Stimulated activated memory B cell treated with anti-CD40 and anti-IgM and Interleukin-4, amounts not matched to agents 10 μg/mL and 1 μg/mL and 100 μg/mL, for 72 hours (primary cell): Measurements from ENCODE around the gene CHST14.

ENCODE experiments used
- ATAC-seq: fragments of 150-1000 bp; cut with Tn5 transposase; 2 replicates; pipeline ENCODE4 v1.10.0; 2021
- H3K27ac Mint-ChIP-seq: one replicate; pipeline ENCODE4 v1.8.0; 2022; ENCODE audit warnings: mild to moderate bottlenecking, mixed read lengths
- H3K27me3 Mint-ChIP-seq: one replicate; pipeline ENCODE4 v1.8.0; 2022; ENCODE audit warnings: mixed read lengths
- H3K36me3 Mint-ChIP-seq: one replicate; pipeline ENCODE4 v1.8.0; 2022; ENCODE audit warnings: mixed read lengths
- H3K4me1 Mint-ChIP-seq: one replicate; pipeline ENCODE4 v1.8.0; 2022; ENCODE audit warnings: mixed read lengths
- H3K4me3 Mint-ChIP-seq: one replicate; pipeline ENCODE4 v1.8.0; 2022; ENCODE audit warnings: mild to moderate bottlenecking, moderate library complexity, mixed read lengths
- H3K9me3 Mint-ChIP-seq: one replicate; pipeline ENCODE4 v1.8.0; 2022; ENCODE audit warnings: mixed read lengths

The CHST14 gene

DNA sequence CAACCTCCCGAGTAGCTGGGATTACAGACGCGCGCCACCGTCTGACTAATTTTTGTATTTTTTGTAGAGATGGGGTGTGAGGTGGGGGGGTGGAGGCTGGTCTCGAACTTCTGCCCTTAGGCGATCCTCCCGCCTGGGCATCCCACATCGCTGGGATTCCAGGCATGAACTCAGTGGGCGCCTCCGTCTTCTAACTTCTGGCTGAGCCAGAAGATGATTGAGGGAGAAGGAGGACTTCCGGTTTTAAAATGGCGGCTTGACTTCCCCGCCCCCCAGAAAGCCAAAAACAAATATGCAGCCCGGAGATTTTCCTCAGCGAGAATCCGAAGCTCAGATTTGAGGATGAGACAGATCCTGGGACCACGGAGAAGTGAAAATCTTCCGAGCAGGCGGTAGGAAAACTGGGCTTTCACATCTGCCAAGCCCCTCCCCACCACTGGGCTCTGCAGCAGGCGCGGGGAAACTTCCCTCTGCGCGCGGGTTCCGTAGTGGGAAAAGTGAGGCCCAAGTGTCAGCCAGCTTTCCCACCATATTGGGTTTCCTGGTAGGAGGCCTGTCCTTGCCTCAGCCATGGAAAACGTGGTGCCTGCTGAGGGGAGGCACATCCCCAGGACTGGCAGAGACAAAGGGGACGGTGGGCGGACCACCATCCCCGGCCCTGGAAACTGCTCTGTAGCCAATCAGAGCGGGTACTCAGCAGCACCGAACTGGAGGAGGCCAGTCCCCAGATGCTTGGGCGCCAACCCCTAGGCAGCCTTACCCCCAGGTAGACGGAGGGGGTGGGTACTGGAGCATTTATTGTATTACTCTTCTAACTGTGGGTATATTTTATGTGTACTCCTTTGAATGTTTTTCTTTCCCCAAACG is 17.3 kb downstream of the CHST14 start:
- no peaks in the 10 kb centered on the region for H3K36me3 Mint-ChIP-seq
- H3K27me3 Mint-ChIP-seq = peaks cover 15% of the 10 kb centered on the region
- ATAC-seq = no peak
- no peaks in the 10 kb centered on the region for H3K4me1 Mint-ChIP-seq
- no peaks in the 10 kb centered on the region for H3K9me3 Mint-ChIP-seq
- no peak overlapping the region for H3K4me3 Mint-ChIP-seq
- H3K27ac Mint-ChIP-seq = no peak overlapping the region

GRCh38 chr15:40489274-40490175 is 18.7 kb downstream of the CHST14 start:
- ATAC-seq = no peak
- Mint-ChIP-seq H3K36me3 (no peaks in the 10 kb centered on the region), H3K27ac (no peak overlapping the region), H3K27me3 (peaks cover 13% of the 10 kb centered on the region), H3K9me3 (no peaks in the 10 kb centered on the region), H3K4me1 (peaks cover 13% of the 10 kb centered on the region), H3K4me3 (no peak overlapping the region)

- Mint-ChIP-seq H3K4me3 (no peak overlapping the region), H3K9me3 (no peaks in the 10 kb centered on the region), H3K27me3 (peaks cover 23% of the 10 kb centered on the region), H3K4me1 (peaks cover 13% of the 10 kb centered on the region), H3K27ac (no peak overlapping the region), H3K36me3 (no peaks in the 10 kb centered on the region)
- ATAC-seq = no peak
Measured at GRCh38 chr15:40493089-40493840, 22.5 kb downstream of the CHST14 start.

DNA sequence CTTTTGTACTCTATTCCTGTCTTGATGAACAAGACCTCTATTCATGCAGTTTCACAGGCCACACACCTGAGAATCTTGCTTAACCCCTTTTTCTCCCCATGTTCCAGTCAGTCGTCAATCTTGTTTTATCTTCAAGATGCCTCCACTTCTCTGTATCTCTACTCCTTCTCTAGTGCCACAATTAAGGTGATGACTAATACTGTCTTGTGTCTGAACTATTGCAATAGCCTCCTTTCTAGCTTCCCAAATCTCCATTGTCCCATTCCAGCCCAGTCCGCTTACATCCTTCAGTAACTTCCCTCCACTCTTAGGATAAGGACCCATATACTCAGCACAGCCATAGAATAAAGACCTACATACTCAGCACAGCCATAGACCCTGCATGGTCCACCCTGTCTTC is 24.7 kb downstream of the CHST14 start:
- H3K27ac Mint-ChIP-seq = no peak overlapping the region
- no peaks in the 10 kb centered on the region for H3K9me3 Mint-ChIP-seq
- H3K4me3 Mint-ChIP-seq = no peak overlapping the region
- H3K4me1 Mint-ChIP-seq = peaks cover 13% of the 10 kb centered on the region
- no peak for ATAC-seq
- H3K36me3 Mint-ChIP-seq = no peaks in the 10 kb centered on the region
- peaks cover 32% of the 10 kb centered on the region for H3K27me3 Mint-ChIP-seq

DNA sequence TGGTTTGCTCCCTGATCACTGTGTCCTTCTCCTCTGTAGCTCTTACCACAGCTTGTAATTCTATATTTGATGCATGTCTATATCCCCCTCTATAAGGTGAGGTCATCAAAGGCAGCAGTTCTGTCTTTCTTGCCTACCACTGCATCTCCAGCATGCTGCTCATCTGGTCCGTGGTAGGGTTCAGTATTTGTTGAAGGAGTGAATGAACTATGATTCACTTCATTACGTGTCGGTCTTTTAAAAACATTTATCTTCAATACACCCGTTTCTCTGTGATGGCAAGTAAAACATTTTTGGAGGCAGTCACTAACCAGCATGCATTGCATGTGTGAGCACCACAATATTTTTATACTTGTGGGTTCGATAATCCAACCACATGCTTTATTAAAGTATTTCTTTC is 27.6 kb downstream of the CHST14 start:
- Mint-ChIP-seq H3K4me1 (peaks cover 9% of the 10 kb centered on the region), H3K9me3 (no peaks in the 10 kb centered on the region), H3K4me3 (no peak overlapping the region), H3K27me3 (peaks cover 47% of the 10 kb centered on the region), H3K36me3 (no peaks in the 10 kb centered on the region), H3K27ac (no peak overlapping the region)
- no peak for ATAC-seq

DNA sequence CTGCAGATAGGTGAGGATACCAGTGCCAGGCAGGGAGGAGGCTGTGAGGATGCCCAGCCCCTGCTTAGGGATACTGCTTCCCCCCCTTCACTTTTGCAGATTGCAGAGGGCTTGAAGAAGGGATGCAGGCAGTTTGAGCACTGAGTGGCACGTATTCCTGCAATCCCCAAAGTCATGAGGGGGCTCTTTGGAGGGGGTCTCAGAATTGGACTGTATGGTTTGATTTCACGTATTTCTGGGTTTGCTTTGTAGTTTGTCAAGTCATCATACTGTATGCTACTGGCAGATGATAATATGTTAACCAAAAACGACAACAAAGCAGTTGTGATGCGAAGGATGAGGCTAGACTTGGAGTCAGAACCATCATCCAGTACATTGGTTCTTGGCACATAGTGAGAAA is 28.1 kb downstream of the CHST14 start:
- Mint-ChIP-seq H3K9me3 (no peaks in the 10 kb centered on the region), H3K4me3 (no peak overlapping the region), H3K27ac (no peak overlapping the region), H3K27me3 (peaks cover 47% of the 10 kb centered on the region), H3K4me1 (peaks cover 5% of the 10 kb centered on the region), H3K36me3 (no peaks in the 10 kb centered on the region)
- ATAC-seq = no peak

DNA sequence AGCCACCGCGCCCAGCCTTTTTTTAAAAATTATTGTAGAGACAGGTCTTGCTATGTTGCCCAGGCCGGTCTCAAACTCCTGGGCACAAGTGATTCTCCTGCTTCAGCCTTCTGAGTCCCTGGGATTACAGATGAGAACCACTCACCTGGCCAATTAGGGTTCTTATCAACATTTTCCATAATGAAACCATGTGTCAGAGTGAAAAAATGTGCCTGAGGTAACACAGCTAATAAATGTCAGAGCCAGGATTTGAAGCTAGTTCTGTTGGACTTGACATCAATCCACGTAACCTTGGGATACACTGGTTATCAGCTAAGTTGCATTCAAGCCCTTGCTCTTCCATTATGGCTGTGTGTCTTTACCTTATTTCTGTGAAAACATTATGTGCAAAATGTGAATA is 29.1 kb downstream of the CHST14 start:
- Mint-ChIP-seq H3K36me3 (no peaks in the 10 kb centered on the region), H3K9me3 (no peaks in the 10 kb centered on the region), H3K4me3 (no peak overlapping the region), H3K27ac (no peak overlapping the region), H3K27me3 (peaks cover 54% of the 10 kb centered on the region), H3K4me1 (no peaks in the 10 kb centered on the region)
- no peak for ATAC-seq

- Mint-ChIP-seq H3K4me1 (no peaks in the 10 kb centered on the region), H3K36me3 (no peaks in the 10 kb centered on the region), H3K9me3 (no peaks in the 10 kb centered on the region), H3K4me3 (no peak overlapping the region), H3K27me3 (peaks cover 49% of the 10 kb centered on the region), H3K27ac (no peak overlapping the region)
- ATAC-seq = no peak
Measured at GRCh38 chr15:40500568-40501330, 30.0 kb downstream of the CHST14 start.

DNA sequence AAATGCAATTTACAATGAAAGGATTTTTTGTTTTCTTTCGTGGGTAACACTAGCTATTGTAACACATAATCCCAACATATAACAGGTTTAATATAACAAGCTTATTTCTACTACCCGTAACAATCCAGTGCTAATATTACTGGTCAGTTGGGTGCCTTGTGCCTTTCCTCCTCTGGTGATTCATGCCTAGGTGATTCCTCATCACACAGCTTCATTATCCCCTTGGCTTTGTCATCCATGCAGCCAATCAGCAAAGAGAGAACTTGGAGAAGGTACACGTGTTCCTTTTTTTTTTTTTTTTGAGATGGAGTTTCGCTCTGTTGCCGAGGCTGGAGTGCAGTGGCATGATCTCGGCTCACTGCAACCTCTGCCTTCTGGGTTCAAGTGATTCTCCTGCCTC is 30.7 kb downstream of the CHST14 start:
- Mint-ChIP-seq H3K4me3 (no peak overlapping the region), H3K9me3 (no peaks in the 10 kb centered on the region), H3K27me3 (peaks cover 46% of the 10 kb centered on the region), H3K36me3 (no peaks in the 10 kb centered on the region), H3K27ac (no peak overlapping the region), H3K4me1 (peaks cover 1% of the 10 kb centered on the region)
- ATAC-seq = no peak

DNA sequence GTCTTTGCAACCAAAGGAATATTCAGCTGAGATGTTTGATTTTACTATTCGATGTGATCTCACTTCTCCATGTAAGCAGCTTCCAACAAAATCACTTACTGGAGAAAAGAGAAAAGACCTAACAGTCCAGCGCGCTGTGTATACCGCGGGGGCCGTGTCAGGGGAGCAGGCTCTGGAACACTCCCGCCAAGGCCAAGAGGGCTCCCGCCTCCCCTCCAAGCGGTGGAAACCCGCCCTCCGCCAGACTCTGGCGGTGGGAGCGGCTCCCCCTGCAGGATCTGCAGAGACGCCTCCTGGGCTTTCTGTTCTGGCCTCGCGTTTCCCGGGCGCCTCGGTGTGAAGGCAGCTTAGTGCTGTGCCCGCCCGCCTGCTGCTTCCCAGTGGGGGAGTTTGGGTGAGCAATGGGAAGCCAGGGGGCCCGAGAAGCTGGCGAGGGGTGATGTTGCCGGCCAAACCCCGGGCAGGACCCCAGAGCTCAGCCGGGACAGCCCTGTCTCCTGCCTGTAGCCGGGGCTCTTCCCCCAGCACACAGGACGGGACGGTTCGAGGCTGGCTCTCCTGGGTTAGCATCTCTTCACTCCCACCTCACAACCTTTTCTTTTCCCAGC is 36.3 kb downstream of the CHST14 start:
- Mint-ChIP-seq H3K4me1 (peaks cover 29% of the 10 kb centered on the region), H3K9me3 (no peaks in the 10 kb centered on the region), H3K27me3 (peaks cover 38% of the 10 kb centered on the region), H3K4me3 (peak overlapping the region; percentile 45), H3K27ac (no peak overlapping the region), H3K36me3 (no peaks in the 10 kb centered on the region)
- ATAC-seq = peak; percentile 59

DNA sequence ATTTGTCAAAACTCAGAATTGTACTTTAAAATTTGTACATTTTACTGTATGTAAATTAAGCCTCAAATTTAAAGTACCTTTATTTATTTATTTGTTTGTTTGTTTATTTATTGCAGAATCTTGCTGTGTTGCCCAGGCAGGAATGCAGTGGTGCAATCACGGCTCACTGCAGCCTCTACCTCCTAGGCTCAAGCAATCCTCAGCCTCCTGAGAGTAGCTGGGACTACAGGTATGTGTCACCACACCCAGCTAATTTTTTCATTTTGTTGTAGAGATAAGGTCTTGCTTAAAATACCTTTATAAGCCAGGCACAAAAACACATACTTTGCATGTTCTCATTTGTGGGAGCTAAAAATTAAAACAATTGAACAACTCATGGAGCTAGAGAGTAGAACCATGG is 37.4 kb downstream of the CHST14 start:
- H3K4me3 Mint-ChIP-seq = no peak overlapping the region
- ATAC-seq = no peak
- H3K27me3 Mint-ChIP-seq = peaks cover 27% of the 10 kb centered on the region
- H3K4me1 Mint-ChIP-seq = peaks cover 34% of the 10 kb centered on the region
- no peaks in the 10 kb centered on the region for H3K9me3 Mint-ChIP-seq
- no peak overlapping the region for H3K27ac Mint-ChIP-seq
- H3K36me3 Mint-ChIP-seq = no peaks in the 10 kb centered on the region

GRCh38 chr15:40510201-40510600 is 39.4 kb downstream of the CHST14 start:
- no peak for ATAC-seq
- Mint-ChIP-seq H3K27me3 (peaks cover 16% of the 10 kb centered on the region), H3K4me3 (peak overlapping the region; percentile 57), H3K27ac (no peak overlapping the region), H3K4me1 (peaks cover 34% of the 10 kb centered on the region), H3K36me3 (no peaks in the 10 kb centered on the region), H3K9me3 (no peaks in the 10 kb centered on the region)

DNA sequence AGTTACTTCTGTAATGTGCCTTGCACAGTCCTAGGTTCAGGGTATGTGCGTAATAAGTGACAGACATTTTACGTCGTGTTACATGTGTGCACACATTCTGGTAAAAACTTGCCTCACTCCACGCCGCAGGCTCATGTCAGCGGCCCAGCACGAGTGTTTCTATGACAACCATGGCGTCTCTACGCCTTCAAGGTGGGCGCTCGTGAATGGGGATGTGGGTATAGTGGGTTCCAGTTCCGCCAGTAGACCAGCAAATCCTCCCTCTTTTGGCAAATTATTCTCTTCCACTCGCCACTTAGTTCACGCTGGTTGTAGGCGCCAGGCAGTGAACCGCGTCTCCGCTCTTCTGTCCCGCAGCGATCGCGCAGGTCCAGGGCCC is 40.3 kb downstream of the CHST14 start:
- H3K27ac Mint-ChIP-seq = peak overlapping the region; percentile 81
- H3K9me3 Mint-ChIP-seq = no peaks in the 10 kb centered on the region
- peak; percentile 85 for ATAC-seq
- no peaks in the 10 kb centered on the region for H3K36me3 Mint-ChIP-seq
- peaks cover 16% of the 10 kb centered on the region for H3K27me3 Mint-ChIP-seq
- peaks cover 34% of the 10 kb centered on the region for H3K4me1 Mint-ChIP-seq
- H3K4me3 Mint-ChIP-seq = peak overlapping the region; percentile 82

DNA sequence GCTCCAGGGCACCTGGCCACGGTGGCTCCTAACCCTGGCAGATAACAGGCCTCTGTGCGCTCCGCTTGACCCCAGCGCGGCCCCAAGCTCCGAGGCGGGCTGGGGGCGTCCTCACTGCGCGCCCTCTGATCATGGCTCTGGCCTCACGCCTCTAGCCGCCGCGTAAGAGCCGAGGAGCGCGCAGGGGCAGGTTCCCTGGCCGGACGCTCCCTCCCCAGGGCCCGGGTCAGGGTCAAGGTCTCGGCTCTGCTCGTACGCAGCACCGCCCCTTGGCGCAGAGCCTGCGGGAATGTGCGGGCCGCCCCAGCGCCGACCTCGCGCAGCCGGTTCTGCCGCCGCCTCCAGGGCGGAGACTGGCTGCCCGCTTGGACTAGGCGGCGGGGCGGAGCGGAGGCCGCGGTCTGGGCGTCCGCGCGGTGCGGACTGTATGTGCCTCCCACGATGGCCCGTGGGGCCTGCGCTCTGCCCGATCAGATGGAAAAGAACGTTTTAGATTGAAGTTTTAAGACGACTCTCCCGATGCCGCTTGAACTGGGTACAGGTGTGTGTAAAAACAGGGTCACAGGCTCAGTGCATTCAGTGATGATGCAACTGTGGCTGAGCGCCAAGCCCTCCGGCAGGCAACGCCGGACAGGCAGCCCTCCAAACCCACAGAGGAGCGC is 40.8 kb downstream of the CHST14 start:
- no peaks in the 10 kb centered on the region for H3K36me3 Mint-ChIP-seq
- peak overlapping the region; percentile 81 for H3K27ac Mint-ChIP-seq
- peaks cover 31% of the 10 kb centered on the region for H3K4me1 Mint-ChIP-seq
- peak overlapping the region; percentile 82 for H3K4me3 Mint-ChIP-seq
- peaks cover 13% of the 10 kb centered on the region for H3K27me3 Mint-ChIP-seq
- ATAC-seq = peak; percentile 68
- H3K9me3 Mint-ChIP-seq = no peaks in the 10 kb centered on the region
